ENCODE data around the gene CISTR.
"Not testable (repeated sequence)": the region's sequence is repeated elsewhere in the genome, so short reads cannot be mapped to it uniquely, and the experiment has no call there.

Gene CISTR

DNA sequence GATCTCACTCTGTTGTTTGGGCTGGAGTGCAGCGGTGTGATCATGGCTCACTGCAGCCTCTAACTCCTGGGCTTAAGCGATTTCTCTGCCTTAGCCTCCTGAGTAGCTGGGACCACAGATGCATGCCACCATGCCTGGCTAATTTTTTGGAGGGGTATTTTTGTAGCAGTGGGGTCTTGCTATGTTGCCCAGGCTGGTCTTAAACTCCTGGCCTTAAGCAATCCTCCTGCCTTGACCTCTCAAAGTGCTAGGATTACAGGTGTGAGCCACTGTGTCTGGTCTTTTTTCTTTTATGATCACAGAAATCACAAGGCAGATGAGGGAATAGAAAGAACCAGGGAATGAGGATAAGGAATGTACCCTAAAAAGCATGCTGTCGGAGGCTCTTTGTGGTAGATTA lies 11.0 kb upstream of the CISTR start:
- DNase-seq (ENCODE audit: low read depth), result not testable (repeated sequence)

DNA sequence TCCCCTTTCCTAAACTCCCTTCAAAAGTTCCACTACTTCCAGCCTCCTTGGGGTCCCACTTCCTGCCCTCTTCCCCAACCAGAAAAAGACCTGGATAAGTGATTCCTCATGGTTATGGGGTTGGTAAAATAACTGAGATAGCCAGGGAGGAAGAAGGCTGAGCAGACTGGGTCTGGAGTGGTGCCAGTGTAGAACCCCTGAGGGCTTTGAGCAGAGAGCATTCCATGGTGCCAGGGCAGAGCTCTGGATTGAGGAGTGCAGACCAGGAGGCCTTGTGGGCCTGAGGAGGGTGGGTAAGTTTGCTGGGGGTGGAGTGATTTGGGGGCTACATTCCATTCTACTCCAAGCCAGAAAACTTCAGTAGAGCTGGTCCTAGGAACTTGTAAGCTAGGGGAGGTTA lies 9.5 kb upstream of the CISTR start:
- no peak for DNase-seq (ENCODE audit: low read depth)

DNA sequence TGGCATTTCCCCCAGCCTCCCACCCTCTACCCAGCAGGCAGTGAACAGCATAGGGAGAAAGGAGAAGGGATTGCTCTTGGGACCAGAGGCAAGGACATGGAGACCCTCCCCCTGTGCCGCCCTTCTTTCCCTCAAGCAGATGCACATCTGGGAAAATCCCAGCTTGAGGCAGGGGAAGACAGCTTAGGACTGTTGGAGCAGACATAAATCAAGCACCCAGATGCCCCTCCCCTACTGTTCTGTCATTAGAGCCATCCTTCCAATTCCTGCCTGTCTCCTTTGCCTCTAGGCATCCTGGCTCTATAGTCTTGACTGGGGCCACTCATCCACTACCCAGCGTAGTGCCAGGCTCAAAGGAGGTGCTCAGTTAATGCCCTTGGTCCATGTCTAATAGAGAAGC lies 7.5 kb upstream of the CISTR start:
- DNase-seq (ENCODE audit: low read depth), result no peak

DNA sequence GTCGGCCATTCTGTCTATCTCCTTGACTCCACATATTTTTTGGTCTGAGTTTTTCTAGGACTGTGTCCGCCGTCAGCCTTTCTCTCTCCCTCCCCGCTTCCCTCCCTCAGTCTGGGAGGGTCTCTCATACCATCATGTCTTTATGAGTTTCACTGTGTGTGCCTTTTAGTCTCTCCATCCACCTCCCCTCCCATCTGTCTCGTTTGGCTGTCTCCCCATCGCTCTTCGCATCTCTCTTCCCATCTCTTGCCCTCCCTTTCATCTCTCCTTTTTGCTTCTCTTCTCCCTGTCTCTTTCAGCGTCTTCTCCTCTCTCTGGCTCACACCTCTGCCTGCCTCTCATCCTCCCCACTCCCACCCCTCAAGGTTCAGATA lies 6.9 kb upstream of the CISTR start:
- no peak for DNase-seq (ENCODE audit: low read depth)

DNA sequence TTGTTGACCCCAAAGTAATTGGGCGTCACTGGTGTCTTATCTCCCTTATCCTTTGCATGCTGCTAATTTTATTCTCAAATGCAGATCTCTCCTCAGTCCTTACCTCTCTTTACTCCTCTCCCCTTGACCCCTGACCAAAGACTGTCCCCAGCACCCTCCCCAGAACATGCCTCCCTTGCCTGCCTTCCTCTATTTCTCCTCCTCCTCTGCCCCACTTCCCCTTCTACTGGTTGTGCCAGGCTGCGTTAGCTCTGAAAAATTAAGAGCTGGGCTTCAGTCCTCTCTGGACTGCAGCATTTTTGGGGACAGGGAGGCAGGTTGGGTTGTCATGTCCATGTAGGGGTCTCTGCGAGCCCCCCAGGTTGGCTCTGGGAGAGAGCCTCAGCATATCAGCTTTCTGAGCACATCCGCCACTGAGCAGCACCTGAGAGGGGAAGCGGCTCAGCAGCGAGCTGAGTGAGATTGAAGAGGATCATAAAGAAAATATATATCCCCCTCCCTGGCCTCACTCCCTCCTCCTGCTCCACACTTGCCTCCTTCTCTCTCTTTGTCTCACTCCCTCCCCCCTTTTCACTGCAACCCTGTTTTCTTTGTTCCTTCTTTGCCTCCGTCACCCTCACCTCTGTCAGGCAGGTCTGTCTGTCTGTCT lies 6.4 kb upstream of the CISTR start:
- no peak for DNase-seq (ENCODE audit: low read depth)

DNA sequence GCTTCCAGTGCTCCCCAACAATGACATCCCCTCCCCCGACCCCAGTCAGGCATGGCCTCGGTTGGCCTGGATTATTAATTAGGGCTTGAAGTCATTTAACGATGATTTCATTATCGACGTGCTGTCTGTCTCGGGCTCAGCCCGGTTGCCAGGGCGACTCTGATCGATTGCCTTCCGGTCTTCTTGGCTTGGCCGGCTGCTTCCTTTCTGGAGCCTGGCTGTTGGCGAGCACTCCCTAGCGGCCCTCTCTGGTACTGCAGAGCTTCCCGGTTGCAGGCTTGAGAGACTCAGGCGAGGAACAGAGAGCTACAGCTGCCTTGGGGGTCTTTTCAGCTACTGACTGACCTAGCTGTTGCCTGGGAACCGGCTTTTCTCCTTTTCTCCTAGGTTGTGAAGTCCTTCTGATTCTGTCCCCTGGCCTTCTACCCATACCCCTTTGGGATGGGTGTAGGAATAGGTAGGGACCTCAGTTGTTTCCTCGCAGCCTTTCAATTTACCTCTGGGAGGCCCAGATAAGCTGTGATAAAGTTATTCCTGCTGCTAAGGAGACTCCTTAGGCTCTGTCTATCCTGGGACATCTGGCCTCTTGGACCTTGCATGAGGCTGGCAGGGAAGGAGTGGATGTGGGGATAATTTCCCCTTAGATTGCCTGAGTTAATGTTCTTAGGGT lies 5.5 kb upstream of the CISTR start:
- peak; percentile 75 for DNase-seq (ENCODE audit: low read depth)

DNA sequence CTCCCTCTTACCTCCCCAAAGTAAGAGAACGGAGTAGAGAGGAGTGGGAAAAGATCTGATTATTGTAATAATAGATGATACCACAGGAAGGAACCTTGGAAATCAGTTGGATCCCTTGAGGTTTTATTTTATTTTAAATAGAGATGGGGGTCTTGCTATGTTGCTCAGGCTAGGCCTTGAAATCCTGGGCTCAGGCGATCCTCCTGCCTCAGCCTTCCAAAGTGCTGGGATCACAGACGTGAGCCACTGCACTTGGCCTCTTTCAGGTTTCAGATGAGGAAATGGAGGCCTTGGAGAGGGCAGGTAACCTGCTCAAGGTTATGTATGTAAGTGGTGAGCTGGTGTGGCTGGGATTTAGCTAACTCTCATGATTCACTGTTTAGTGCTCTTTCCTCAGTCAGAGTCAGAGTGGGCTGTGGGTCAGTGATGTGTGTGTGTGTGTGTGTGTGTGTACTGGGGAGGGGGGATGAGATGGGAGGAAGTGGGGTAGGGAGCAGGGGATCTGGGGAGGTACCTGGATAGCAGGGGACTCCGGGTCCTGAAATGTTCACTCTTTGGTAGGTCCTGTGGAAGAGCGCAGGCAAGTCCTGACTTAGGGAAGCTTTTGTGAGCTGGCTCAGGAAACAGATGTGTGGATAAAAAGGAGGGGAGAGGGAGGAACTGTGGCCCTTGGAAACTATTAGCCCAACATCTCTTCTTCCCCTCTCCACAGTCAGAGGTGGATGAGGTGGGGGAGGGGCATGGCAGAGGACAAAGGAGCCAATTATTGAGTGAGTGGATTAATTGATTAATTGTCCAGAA lies 4.7 kb upstream of the CISTR start:
- DNase-seq (ENCODE audit: low read depth), result no peak

DNA sequence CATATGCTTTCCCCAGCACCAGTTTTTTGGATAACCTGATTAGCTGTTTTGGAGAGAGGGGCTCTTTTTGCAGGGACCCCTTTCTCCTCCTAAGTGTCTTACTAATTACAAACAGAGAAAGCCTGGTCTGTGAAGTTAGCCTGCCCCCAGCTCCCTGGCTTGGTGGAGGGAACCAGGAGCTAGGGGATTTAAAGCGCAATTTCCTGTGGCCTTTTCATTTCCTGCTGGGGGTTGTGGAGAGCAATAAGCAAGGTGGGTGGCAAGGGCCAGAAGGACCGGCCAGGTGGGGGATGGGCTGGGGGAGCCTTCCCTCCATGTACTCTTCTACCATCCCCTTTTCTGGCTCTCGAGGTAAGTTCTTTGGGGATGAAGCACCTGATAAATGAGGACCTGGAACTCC lies 4.1 kb upstream of the CISTR start:
- no peak for DNase-seq (ENCODE audit: low read depth)

DNA sequence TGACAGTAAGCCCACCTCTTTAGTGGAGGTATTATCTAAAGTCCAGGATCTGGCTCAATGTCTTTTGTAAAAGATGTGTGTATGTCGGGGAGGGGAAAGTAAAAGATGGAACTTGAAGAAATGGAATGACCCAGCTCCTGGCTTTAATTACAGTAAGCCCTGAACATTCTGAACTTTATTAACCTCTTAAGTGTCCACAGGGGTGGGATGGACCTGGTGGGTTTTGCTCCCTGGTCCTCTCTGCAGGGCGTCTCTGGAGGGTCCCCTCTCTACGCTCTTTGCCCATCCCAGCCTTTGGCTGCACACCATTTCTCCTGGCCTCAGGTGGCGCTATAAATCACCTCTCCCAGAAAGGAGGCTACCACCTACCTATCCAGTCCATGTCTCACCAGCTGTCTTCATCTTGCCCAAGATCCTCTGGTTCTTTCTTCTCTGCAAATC lies 3.7 kb upstream of the CISTR start:
- no peak for DNase-seq (ENCODE audit: low read depth)

DNA sequence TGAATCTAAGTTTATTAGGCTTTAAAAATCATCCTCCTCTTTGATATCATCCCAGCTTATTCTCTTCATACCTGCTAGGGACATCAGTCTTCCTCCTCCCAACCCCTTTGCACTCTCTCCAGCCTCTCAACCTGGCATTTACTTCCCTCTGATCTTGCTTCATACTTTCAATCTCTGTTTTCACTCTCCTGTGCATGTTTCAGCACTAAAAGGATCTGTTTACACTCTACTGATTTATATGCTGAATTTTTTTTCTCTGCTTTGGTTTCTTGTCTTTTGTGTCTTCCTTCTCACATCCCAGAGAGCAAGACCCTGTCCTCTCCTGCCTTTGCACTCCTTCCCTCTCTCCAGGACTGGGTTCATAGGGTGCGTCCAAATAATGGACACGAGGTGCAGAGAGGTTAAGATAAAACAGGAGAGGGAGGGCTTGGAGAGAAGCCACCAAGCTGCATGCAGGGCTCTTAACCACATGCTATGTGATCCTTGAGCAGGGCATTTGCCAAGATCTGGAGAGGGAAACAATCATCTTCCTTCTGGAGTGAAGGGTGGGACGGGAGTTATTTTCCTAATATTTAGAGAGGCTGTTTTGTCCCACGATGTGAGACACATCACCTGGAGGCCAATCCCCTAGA lies 3.0 kb upstream of the CISTR start:
- no peak for DNase-seq (ENCODE audit: low read depth)

DNA sequence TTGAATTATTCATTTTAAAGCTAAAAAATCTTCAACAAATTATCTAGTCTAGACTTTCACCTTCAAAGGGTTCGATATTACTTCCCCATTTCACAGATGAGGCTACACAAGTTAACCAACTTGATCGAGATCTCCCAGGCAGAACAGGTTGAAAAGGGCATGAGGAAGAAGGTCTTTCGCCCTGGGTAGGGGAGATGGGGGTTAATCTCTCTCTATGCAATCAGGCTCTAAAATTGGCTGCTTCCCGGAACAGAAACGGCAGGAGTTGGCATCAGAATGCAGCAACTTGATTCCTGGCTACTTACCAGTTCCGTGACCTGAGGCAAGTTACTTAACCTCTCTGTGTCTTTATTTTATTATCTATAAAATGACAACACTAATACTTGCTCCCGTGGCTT lies 2.4 kb upstream of the CISTR start:
- no peak for DNase-seq (ENCODE audit: low read depth)

DNA sequence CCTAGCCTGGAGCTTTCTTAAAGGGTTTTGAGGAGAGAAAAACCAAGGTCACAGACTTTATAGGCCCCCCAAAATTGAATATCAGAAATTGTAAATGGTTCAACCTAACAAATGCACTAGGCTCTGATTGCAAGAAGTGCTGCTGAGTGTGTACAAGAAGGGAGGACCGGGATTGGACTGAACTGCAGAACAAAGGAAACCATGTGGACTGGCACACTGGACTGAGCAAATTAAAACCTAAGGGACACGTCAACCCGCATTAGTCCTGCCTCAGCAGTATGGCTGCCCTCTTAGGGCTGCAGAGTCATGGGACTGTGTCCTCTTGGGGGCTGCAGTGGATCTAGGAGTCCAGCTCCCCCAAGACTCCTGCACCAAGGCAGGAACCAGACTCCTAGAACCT lies 842 bp upstream of the CISTR start:
- no peak for DNase-seq (ENCODE audit: low read depth)

DNA sequence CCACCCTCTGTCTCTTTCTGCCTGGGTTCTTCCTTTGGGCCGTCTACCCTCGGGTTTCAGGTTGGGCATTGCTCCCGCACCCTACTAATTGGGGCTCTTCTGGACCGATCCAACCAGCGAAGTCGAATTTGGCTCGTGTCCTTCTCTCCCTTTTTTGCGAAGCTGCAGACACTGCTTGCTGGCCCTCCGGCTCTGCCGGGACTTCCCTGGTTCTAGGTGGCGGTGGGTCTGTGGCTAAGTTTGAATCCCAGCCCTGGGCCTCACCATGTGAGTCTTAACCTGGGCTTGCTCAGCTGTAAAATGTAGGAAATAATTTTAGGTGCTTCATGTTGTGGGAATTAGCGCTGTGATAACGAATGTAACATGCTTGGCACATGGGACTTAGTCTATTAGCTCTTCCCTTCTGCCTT lies 418 bp upstream of the CISTR start:
- no peak for DNase-seq (ENCODE audit: low read depth)

DNA sequence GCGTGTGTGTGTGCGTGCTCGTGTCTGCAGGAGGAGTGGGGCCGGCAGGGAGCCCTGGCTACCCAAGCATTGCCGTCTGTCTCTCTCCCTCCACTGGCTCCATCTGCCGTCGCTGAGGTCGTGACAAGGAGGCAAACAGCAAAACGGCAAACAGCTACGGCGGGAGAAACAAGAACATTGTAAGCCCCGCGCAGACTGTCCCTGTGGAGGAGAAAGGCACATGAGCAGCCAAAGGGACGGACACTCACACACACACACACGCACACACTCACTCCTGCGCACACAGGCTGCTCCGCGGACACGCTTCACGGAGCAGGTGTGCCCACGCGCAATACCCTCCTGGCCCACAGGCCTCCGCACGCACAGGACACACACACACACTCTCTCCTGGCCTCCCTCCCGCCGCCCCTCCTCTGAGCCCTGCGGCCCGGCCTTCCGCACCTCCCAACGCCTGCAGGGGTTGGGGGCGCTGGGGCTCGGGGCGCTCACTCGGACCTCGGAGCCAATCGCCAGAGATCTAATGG lies 905 bp downstream of the CISTR start:
- no peak for DNase-seq (ENCODE audit: low read depth)

DNA sequence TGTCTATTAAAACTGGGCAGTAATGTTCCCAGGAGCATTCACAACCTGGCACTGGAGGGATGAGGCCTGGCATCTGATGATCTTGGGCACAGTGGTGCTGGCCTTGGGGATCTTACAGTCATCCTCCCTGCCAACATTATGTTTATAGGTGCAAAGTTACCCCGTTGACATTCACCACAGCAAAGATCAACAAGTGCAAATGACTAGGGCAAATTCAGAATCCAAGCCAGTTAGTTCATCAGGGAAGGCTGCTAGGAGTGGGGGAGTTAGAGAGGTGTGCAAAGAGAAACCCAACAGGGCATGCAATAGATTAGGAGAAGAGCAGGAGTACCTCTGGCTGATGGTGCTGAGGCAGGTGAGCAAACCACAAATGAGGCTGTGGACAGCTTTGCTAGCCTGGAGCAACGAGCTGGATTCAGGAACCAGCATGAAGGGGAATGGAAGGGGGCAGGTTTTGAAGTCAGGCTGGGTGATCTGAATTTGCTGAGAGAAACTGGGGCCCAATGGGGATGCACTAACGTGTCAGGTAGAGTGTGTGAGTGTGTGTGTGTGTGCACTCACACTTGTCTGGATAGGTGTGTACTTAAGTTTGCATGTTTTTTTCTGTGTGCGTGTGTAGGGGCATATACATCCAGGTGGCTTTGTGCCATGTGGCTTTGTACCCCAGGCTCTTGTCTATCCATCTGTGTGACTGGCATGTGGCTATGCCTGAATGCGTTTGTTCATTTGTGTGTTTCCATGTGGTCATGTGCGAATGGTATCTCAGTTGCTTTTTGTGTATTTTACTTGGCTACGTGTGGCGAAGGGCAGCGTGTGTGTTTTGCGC lies 1.6 kb downstream of the CISTR start:
- no peak for DNase-seq (ENCODE audit: low read depth)

DNA sequence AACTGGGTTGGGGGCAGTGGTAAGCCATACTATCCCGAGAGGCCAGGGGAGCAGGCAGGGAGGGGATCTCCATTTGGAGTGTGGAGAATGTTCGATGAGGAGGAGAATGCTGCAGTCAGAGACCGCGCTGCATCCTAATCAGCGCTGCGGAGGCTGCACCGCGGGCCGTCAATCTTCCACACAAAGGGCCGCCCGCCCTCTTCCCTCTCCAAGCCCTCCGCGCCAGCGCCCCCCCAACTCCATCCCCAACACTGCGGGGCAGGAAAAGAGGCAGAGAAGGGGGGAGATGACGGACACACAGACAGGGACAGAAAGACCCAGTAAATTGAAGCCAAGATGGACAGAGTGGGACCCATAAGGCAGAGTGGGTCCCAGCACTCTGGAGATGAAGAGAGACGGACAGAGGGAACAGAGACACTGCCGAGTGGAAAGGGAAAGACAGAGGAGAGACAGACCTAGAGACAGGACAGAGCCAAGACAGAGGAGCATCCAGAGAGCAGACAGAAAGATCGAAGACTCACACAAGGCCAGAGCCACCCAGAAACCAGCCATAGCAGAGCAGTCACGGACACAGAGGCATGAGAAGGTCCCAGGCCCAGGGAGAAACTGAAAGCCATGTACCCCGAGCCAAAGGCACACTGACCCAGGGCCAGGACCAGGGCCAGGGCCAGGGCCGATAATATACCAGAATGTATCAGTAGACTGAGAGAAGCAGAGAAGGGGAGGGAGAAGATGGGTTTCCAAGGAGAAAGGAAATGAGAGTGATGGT lies 3.5 kb downstream of the CISTR start:
- no peak for DNase-seq (ENCODE audit: low read depth)

DNA sequence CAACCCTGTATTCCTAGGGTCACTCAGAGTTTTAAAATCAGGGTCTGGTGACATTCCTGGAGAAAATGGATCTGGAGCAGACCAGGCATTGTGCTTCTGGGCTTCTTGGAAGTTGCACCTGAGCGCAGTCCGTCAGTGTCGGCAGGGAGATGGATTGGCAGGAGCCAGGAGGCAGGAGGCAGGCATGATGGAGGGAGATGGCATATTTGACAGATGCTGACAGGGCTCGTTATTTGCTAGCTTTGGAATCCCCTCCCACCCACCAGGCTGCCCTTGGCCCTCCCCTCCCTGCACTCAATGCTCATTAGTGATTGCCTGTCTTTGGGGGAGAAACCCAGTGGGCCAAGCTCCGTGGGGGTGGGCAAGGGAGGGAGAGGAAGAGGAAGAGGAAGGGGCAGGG lies 4.7 kb downstream of the CISTR start:
- DNase-seq (ENCODE audit: low read depth), result no peak

DNA sequence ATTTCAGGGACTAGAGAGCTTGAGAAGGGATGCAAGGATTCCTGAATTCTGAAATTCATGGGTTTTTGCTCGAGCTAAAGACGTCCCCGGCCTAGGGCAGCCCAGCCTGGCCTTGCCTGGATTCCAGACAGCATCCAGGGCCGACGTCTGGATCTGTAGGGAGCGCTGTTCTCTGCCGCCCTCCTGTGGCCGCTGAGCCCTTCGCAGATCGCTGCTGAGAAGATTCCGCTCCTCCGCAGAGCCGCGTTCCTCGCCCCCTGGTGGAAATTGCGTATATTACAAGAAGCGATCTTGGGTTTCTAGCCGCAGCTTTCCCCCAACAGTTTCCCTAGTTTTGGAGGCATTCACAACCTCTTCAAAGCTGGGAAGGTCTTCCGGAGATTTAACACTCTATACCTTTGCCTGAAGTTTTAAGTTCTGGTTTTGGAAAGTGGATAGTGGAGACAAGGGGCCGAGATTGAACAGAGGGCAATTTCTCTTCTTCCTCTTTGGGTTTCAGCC lies 5.1 kb downstream of the CISTR start:
- peak; percentile 92 for DNase-seq (ENCODE audit: low read depth)

DNA sequence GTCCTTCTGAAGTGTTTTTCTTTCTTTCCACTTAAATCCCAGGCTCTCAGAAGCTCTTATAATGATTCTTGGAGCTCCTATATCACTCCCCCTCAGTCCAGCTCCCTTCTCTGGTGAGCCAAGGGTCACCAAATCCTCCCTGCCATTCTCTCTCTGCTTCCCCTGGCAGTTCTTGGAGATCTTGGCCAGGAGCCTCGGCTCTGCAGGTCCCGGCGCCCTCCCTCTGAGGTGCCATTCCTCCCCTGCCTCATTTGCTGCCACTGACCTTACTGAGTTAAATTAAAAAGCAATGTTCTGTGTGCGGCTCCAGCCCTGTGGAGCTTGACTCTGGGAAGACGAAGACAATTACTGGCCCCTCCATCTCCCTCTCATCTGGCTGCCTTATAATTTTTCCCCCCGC lies 7.0 kb downstream of the CISTR start:
- DNase-seq (ENCODE audit: low read depth), result no peak

DNA sequence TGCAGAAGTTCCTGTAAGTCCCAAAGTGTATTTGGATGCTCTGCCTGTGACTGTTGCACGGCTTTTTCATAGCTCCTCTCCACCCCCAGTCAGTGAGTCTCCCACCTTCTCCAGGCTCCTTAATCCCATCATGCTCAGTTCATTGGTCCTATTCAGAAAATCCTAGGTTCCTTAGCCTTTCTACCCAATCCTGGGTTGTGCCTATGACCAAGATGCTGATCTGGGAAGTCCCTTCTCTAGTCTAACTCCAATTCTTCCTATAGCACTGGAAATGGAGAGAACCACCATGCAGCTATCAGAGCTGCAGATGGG lies 7.7 kb downstream of the CISTR start:
- no peak for DNase-seq (ENCODE audit: low read depth)
